ENCODE results near the gene CDC42. TPM values are rescaled to one million over a fixed set of nuclear protein-coding genes. Genes with fewer than 3 reads are reported as not detected.
A peak's percentile ranks its signal among the peaks of the same experiment; 100 is the strongest.

CDC42 gene
- total and polyA plus RNA-seq, 9 of the 15 experiments (the other 6 are each of a cell fraction or from before 2014, with no cell fraction given): 186 to 398 (median 325) TPM

DNA sequence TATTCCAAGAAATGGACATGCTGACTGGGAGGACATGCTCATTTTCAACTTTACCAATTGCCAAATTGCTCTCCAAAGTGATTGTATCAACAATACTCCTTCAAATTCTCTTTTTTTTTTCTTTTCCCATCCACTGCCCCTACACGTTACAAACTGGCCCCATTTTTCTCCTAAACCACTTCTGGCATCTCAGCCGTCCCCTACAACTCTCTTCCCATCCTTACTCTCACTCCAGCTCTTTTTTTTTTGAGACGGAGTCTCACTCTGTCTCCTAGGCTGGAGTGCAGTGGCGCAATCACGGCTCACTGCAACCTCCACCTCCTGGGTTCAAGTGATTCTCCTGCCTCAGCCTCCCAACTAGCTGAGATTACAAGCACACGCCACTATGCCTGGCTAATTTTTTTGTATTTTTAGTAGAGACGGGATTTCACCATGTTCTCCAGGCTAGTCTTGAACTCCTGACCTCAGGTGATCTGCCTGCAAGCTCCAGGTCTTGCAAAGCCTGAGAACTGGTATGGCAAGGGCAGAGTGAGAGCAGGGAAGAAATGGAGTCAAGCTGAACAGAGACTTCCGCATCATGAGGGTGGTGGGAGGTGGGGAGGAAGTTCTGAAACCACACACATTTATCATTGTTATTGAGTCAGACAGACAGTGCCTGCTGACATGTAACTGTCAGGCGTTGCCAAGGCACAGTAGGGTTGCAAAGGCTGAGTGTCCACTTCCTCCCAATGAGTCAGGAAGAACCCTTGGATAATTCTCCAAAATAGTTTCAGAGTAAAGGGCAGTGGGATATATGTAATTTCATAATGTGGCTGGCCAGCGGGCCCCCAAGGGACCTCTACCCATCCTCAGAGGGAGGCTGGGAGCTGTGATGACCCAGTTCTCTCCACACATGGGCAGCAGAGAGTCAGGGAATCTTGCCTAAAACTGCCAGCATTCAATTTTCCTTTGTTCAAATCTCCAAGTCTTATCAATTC, 33.6 kb upstream of the CDC42 start:
- in situ Hi-C loops (cut with MboI) (no loop called here), intact Hi-C loops (cut with micrococcal nuclease) (no loop called here)
- Histone ChIP-seq H3K27ac (ENCODE audit: extremely low read depth, low read depth, low read length) (peak overlapping the region; percentile 68; the same call in 2 of the 3 replicates), H4K20me1 (replicated peaks; ENCODE audit: control insufficient read depth, insufficient read depth, low read length) (no peaks in the 10 kb centered on the region), H3K27me3 (ENCODE audit: control insufficient read depth in 2 of 2, insufficient read depth in 2 of 2, low read length in 2 of 2) (no peaks in the 10 kb centered on the region), H3K9ac (ENCODE audit: insufficient read depth in 1 of 2, low read depth in 2 of 2, low read length in 2 of 2) (peak overlapping the region in 1 of 2 experiments; percentile 44; a peak in 1 of 4 replicates), H3K4me3 (no peak overlapping the region), H2AFZ (ENCODE audit: low read depth, low read length) (peak overlapping the region; percentile 63), H3K4me1 (replicated peaks in 1 of 2; ENCODE audit: control insufficient read depth in 2 of 2, insufficient read depth in 2 of 2, low read length in 2 of 2) (peaks cover 16 to 23% of the 10 kb centered on the region in 2 experiments; a peak in 4 of 5 replicates), H3K4me2 (ENCODE audit: insufficient read depth, low read length) (peak overlapping the region; percentile 35; the same call in 1 of the 2 replicates), H3K9me1 (ENCODE audit: control insufficient read depth, insufficient read depth, low read length) (no peaks in the 10 kb centered on the region), H3K79me2 (ENCODE audit: control insufficient read depth, insufficient read depth, low read length) (no peaks in the 10 kb centered on the region), H3K9me3 (replicated peaks; ENCODE audit: control insufficient read depth, insufficient read depth, low read depth, low read length) (no peaks in the 10 kb centered on the region), H3K36me3 (ENCODE audit: control insufficient read depth, insufficient read depth, low read length) (no peaks in the 10 kb centered on the region)
- ChIA-PET CTCF (ENCODE audit: low intra/inter-chr PET ratio) (no interaction called here), POLR2A (interaction anchor here (0.6 kb wide), 1 partner anchor 72 kb away, joined by 3 read pairs; no protein-coding TSS in a partner anchor)
- ATAC-seq: peak; percentile 88
- no TSS peak for BruUV-seq (replicated peaks)
- WGBS (ENCODE audit: insufficient coverage, low coverage, missing lambda C conversion rate): 27% methylated on average over 10 of the region's 10 CpGs
- DNase-seq (ENCODE audit: extremely low read depth in 1 of 4, low spot score in 3 of 4): peak in 2 of 4 experiments; percentile 78 to 86
- FAIRE-seq: peak; percentile 93
- TF ChIP-seq RBM34 (IDR thresholded peaks at IDR 0.05; ENCODE audit: borderline replicate concordance, insufficient read depth, low read length): no peak
- TF ChIP-seq SREBF2 (CRISPR knock-in tag; IDR thresholded peaks at IDR 0.05): no peak
- TF ChIP-seq ZEB2 (IDR thresholded peaks at IDR 0.05): peak; percentile 75
- peak; percentile 69; the same call in 1 of the 2 replicates for TF ChIP-seq ZBTB17 (CRISPR knock-in tag; IDR thresholded peaks at IDR 0.05)
- peak; percentile 86 for TF ChIP-seq ATF4 (CRISPR knock-in tag; IDR thresholded peaks at IDR 0.05)
- no peak for TF ChIP-seq SIN3A (IDR thresholded peaks at IDR 0.05; ENCODE audit: borderline replicate concordance in 2 of 2, control insufficient read depth in 1 of 2, low read depth in 2 of 2, low read length in 2 of 2)
- TF ChIP-seq BCOR (IDR thresholded peaks at IDR 0.05): peak; percentile 64; the same call in 1 of the 2 replicates
- TF ChIP-seq, protein P1, sequence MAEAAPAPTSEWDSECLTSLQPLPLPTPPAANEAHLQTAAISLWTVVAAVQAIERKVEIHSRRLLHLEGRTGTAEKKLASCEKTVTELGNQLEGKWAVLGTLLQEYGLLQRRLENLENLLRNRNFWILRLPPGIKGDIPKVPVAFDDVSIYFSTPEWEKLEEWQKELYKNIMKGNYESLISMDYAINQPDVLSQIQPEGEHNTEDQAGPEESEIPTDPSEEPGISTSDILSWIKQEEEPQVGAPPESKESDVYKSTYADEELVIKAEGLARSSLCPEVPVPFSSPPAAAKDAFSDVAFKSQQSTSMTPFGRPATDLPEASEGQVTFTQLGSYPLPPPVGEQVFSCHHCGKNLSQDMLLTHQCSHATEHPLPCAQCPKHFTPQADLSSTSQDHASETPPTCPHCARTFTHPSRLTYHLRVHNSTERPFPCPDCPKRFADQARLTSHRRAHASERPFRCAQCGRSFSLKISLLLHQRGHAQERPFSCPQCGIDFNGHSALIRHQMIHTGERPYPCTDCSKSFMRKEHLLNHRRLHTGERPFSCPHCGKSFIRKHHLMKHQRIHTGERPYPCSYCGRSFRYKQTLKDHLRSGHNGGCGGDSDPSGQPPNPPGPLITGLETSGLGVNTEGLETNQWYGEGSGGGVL (CRISPR knock-in tag; IDR thresholded peaks at IDR 0.05): no peak
- TF ChIP-seq ARNT (IDR thresholded peaks at IDR 0.05): peak in 1 of 2 experiments; percentile 33; a peak in 1 of 4 replicates
- TF ChIP-seq HNRNPH1 (optimal IDR thresholded peaks at IDR 0.05; ENCODE audit: low read depth, low read length): no peak
- TF ChIP-seq MCM5 (IDR thresholded peaks at IDR 0.05; ENCODE audit: low read depth): no peak
- TF ChIP-seq BRD9 (IDR thresholded peaks at IDR 0.05; ENCODE audit: low read depth, partially characterized antibody): no peak
- TF ChIP-seq RCOR1 (IDR thresholded peaks at IDR 0.05; ENCODE audit: borderline replicate concordance in 1 of 2, low read depth in 2 of 2, low read length in 2 of 2): peak; percentile 23 to 90; a peak in 2 of 4 replicates
- TF ChIP-seq HDAC3 (IDR thresholded peaks at IDR 0.05; ENCODE audit: borderline replicate concordance, partially characterized antibody): peak; percentile 44
- peak; percentile 94 for TF ChIP-seq CTBP1 (IDR thresholded peaks at IDR 0.05; ENCODE audit: borderline replicate concordance)
- TF ChIP-seq CC2D1A (IDR thresholded peaks at IDR 0.05): peak; percentile 68; the same call in 1 of the 2 replicates
- TF ChIP-seq DMBX1 (CRISPR knock-in tag; IDR thresholded peaks at IDR 0.05; ENCODE audit: borderline replicate concordance): peak; percentile 17; the same call in 1 of the 2 replicates
- 0 out of 2 replicates have a peak, but pooled peaks have one; percentile 34 for TF ChIP-seq CXXC5 (CRISPR knock-in tag; IDR thresholded peaks at IDR 0.05)
- TF ChIP-seq CBX2 (IDR thresholded peaks at IDR 0.05; ENCODE audit: insufficient read depth, low read length, poor library complexity, severe bottlenecking): no peak
